Adrenal gland (tissue), 5 donors: ENCODE measurements around the gene USP53.

ENCODE experiments used
- CTCF ChIP-seq, 6 experiments: fragments of 450-650 bp in 4 of 6; fragments of 200-600 bp in 2 of 6; sonication (generic) in 1 of 6; IDR thresholded peaks; 1 replicate in 5 of 6; 2 replicates in 1 of 6; pipeline versions ENCODE4 v1.5.1 to v1.8.0; 2016 to 2021; ENCODE audit warnings: antibody characterized with exemption in 6 of 6, mild to moderate bottlenecking in 2 of 6, moderate library complexity in 1 of 6
- POLR2A ChIP-seq, 2 donors: fragments of 450-650 bp; IDR thresholded peaks; one replicate each; pipeline ENCODE4 v1.6.1; 2017; ENCODE audit warnings: antibody characterized with exemption in 2 of 2, mild to moderate bottlenecking in 2 of 2, moderate library complexity in 1 of 2
- donor health status: DM: no; HTN: no; CAD: no.

GRCh38 chr4:119315036-119315435 is 102.5 kb downstream of the USP53 start:
- TF ChIP-seq POLR2A (IDR thresholded peaks at IDR 0.05) (no peak), CTCF (IDR thresholded peaks at IDR 0.05) (no peak)
